ENCODE results near the gene WASF1. TPM values are rescaled to one million over a fixed set of nuclear protein-coding genes. Genes with fewer than 3 reads are reported as not detected.

Gene WASF1
- total and polyA plus RNA-seq, 2 experiments from 2014 or later, result 27.4 to 30.5 TPM

DNA sequence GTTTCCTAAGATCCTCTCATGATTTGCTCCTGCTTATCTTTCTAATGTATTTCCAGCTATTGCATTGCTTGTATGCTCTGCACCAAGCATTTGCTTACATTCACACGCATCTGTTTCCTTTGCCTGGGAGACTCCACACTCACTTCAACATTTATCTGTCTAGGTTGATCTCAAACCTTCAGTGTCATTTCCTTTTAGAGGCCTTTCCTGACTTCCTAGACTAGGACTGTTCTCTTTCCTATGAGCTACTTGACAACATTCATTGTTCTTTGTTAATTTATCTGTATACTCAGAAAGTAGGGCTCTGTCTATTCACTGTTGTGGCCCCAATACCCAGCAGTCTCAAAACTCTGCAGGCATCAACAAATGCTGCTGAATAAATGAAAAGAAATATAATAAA is 84.4 kb downstream of the WASF1 start:
- H3K27ac ChIP-seq (ENCODE audit: low read depth), result no peak overlapping the region
- no peak overlapping the region for H3K27ac Mint-ChIP-seq
- no peaks in the 10 kb centered on the region for H3K27me3 Mint-ChIP-seq (ENCODE audit: insufficient read depth, low read depth, poor library complexity)
- H3K36me3 Mint-ChIP-seq (ENCODE audit: low read depth), result peaks cover 4% of the 10 kb centered on the region; the same call in 1 of the 3 replicates
- no peaks in the 10 kb centered on the region for H4K20me1 ChIP-seq (replicated peaks; ENCODE audit: insufficient read depth)
- H3K4me3 Mint-ChIP-seq, result no peak overlapping the region
- no peaks in the 10 kb centered on the region for H3K9me3 Mint-ChIP-seq
- no peak for TF ChIP-seq JUNB (IDR thresholded peaks at IDR 0.05; ENCODE audit: unreplicated experiment)
- no peak for TF ChIP-seq EZH2phosphoT487 (IDR thresholded peaks at IDR 0.05; ENCODE audit: unreplicated experiment)
- TF ChIP-seq ZNF114 (CRISPR knock-in tag; IDR thresholded peaks at IDR 0.05), result no peak
- no peaks in the 10 kb centered on the region for H3K36me3 ChIP-seq (ENCODE audit: insufficient read depth)
- H3K4me1 ChIP-seq (ENCODE audit: insufficient read depth), result peaks cover 22% of the 10 kb centered on the region
- H3K4me2 ChIP-seq, result no peak overlapping the region
- DNase-seq (ENCODE audit: low spot score) (no peak), ATAC-seq (no peak)
- H3K27me3 ChIP-seq (ENCODE audit: insufficient read depth), result no peaks in the 10 kb centered on the region
- H3F3A ChIP-seq (replicated peaks; ENCODE audit: low read depth), result no peaks in the 10 kb centered on the region
- H3K4me3 ChIP-seq, result no peak overlapping the region
- no peaks in the 10 kb centered on the region for H3K79me2 ChIP-seq (replicated peaks; ENCODE audit: insufficient read depth)
- H3K4me1 Mint-ChIP-seq, result peaks cover 27% of the 10 kb centered on the region
- H3K9me2 ChIP-seq (ENCODE audit: insufficient read depth), result no peaks in the 10 kb centered on the region
- no peak overlapping the region for H2AFZ ChIP-seq

- Histone ChIP-seq H4K20me1 (replicated peaks; ENCODE audit: insufficient read depth) (no peaks in the 10 kb centered on the region), H3K36me3 (ENCODE audit: insufficient read depth) (no peaks in the 10 kb centered on the region), H3K79me2 (replicated peaks; ENCODE audit: insufficient read depth) (no peaks in the 10 kb centered on the region), H3K27ac (ENCODE audit: low read depth) (no peak overlapping the region), H3K27me3 (ENCODE audit: insufficient read depth) (no peaks in the 10 kb centered on the region), H2AFZ (no peak overlapping the region), H3F3A (replicated peaks; ENCODE audit: low read depth) (no peaks in the 10 kb centered on the region), H3K4me1 (ENCODE audit: insufficient read depth) (peaks cover 22% of the 10 kb centered on the region), H3K4me2 (no peak overlapping the region), H3K4me3 (no peak overlapping the region), H3K9me2 (ENCODE audit: insufficient read depth) (no peaks in the 10 kb centered on the region)
- Mint-ChIP-seq H3K36me3 (ENCODE audit: low read depth) (peaks cover 4% of the 10 kb centered on the region; the same call in 1 of the 3 replicates), H3K27me3 (ENCODE audit: insufficient read depth, low read depth, poor library complexity) (no peaks in the 10 kb centered on the region), H3K9me3 (no peaks in the 10 kb centered on the region), H3K4me1 (peaks cover 27% of the 10 kb centered on the region), H3K4me3 (no peak overlapping the region), H3K27ac (no peak overlapping the region)
- no peak for TF ChIP-seq JUNB (IDR thresholded peaks at IDR 0.05; ENCODE audit: unreplicated experiment)
- TF ChIP-seq, protein P1, sequence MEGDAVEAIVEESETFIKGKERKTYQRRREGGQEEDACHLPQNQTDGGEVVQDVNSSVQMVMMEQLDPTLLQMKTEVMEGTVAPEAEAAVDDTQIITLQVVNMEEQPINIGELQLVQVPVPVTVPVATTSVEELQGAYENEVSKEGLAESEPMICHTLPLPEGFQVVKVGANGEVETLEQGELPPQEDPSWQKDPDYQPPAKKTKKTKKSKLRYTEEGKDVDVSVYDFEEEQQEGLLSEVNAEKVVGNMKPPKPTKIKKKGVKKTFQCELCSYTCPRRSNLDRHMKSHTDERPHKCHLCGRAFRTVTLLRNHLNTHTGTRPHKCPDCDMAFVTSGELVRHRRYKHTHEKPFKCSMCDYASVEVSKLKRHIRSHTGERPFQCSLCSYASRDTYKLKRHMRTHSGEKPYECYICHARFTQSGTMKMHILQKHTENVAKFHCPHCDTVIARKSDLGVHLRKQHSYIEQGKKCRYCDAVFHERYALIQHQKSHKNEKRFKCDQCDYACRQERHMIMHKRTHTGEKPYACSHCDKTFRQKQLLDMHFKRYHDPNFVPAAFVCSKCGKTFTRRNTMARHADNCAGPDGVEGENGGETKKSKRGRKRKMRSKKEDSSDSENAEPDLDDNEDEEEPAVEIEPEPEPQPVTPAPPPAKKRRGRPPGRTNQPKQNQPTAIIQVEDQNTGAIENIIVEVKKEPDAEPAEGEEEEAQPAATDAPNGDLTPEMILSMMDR (conservative IDR thresholded peaks at IDR 0.05; ENCODE audit: low read depth in 2 of 2), result no peak
- ATAC-seq, result no peak
- no peak for DNase-seq (ENCODE audit: low spot score)
Observed at GRCh38 chr6:110093981-110094380, 85.5 kb downstream of the WASF1 start.

- Mint-ChIP-seq H3K4me3 (no peak overlapping the region), H3K27me3 (ENCODE audit: insufficient read depth, low read depth, poor library complexity) (no peaks in the 10 kb centered on the region), H3K36me3 (ENCODE audit: low read depth) (no peaks in the 10 kb centered on the region), H3K27ac (no peak overlapping the region), H3K9me3 (no peaks in the 10 kb centered on the region), H3K4me1 (peaks cover under 1% of the 10 kb centered on the region; the same call in 2 of the 3 replicates)
- Histone ChIP-seq H3F3A (replicated peaks; ENCODE audit: low read depth) (no peaks in the 10 kb centered on the region), H3K36me3 (ENCODE audit: insufficient read depth) (no peaks in the 10 kb centered on the region), H3K27me3 (ENCODE audit: insufficient read depth) (no peaks in the 10 kb centered on the region), H4K20me1 (replicated peaks; ENCODE audit: insufficient read depth) (no peaks in the 10 kb centered on the region), H3K79me2 (replicated peaks; ENCODE audit: insufficient read depth) (no peaks in the 10 kb centered on the region), H3K27ac (ENCODE audit: low read depth) (no peak overlapping the region), H3K4me1 (ENCODE audit: insufficient read depth) (peaks cover 5% of the 10 kb centered on the region), H2AFZ (no peak overlapping the region), H3K9me2 (ENCODE audit: insufficient read depth) (no peaks in the 10 kb centered on the region), H3K4me2 (no peak overlapping the region), H3K4me3 (no peak overlapping the region)
- DNase-seq (ENCODE audit: low spot score) (no peak), ATAC-seq (no peak)
- TF ChIP-seq EZH2phosphoT487 (IDR thresholded peaks at IDR 0.05; ENCODE audit: unreplicated experiment) (no peak), POLR2AphosphoS5 (IDR thresholded peaks at IDR 0.05; ENCODE audit: low read depth) (no peak)
Observed at GRCh38 chr6:110090876-110091275, 88.6 kb downstream of the WASF1 start.

Measured in GM23338 (cell line).